Esophagus muscularis mucosa (tissue), 4 donors: Measurements from ENCODE around the gene ERI2. TPM values are rescaled to one million over a fixed set of nuclear protein-coding genes. Genes with fewer than 3 reads are reported as not detected.

Experiments used
- DNase-seq: peaks from one replicate; pipeline ENCODE4 v3.0.0-alpha.2; 2017; ENCODE audit errors: extremely low spot score
- H3K27ac ChIP-seq, 4 donors: fragments of 200-600 bp; sonication (generic); replicated peaks in 1 of 4; 1 replicate in 3 of 4; 2 replicates in 1 of 4; pipeline ENCODE4 v1.5.1; 2016 to 2019; ENCODE audit warnings: mild to moderate bottlenecking in 1 of 4
- H3K27me3 ChIP-seq, 4 donors: fragments of 200-600 bp; sonication (generic); one replicate each; pipeline versions ENCODE4 v1.5.1 to v1.6.0; 2016 to 2019
- H3K36me3 ChIP-seq, 4 donors: fragments of 200-600 bp; sonication (generic); one replicate each; pipeline ENCODE4 v1.5.1; 2016 to 2019
- H3K4me1 ChIP-seq, 4 donors: fragments of 200-600 bp; sonication (generic); one replicate each; pipeline ENCODE4 v1.5.1; 2016 to 2019
- H3K4me3 ChIP-seq, 4 donors: fragments of 200-600 bp; sonication (generic); 1 replicate in 2 of 4; 2 replicates in 2 of 4; pipeline ENCODE4 v1.5.1; 2016 to 2019; ENCODE audit warnings: mild to moderate bottlenecking in 4 of 4, moderate library complexity in 1 of 4
- H3K9me3 ChIP-seq, 4 donors: fragments of 200-600 bp; sonication (generic); 1 replicate in 3 of 4; 2 replicates in 1 of 4; pipeline ENCODE4 v1.5.1; 2016 to 2019
- EP300 ChIP-seq: sonication (generic); formaldehyde crosslinking; IDR thresholded peaks from one replicate; pipeline ENCODE4 v1.6.1; 2017; ENCODE audit warnings: antibody characterized with exemption
- POLR2A ChIP-seq: fragments of 450-650 bp; IDR thresholded peaks from one replicate; pipeline ENCODE4 v1.6.1; 2017; ENCODE audit warnings: antibody characterized with exemption, moderate library complexity, mild to moderate bottlenecking, low read depth
- POLR2AphosphoS5 ChIP-seq, 2 donors: sonication (generic); formaldehyde crosslinking; IDR thresholded peaks; one replicate each; pipeline ENCODE4 v1.6.1; 2017; ENCODE audit warnings: antibody characterized with exemption in 2 of 2
- WGBS: methylation state at CpG from one replicate; pipeline ENCODE4 v1.1.5; 2018; 5-methylcytosine and 5-hydroxymethylcytosine counted together
- intact Hi-C: fragments of 100-400 bp; cut with DNase I; formaldehyde crosslinking; loops from one replicate; pipeline ENCODE4 v1.15.1; 2023
- total RNA-seq, 4 donors: library from RNA; depleted of rRNA; stranded (reverse); fragments of >200 nt; gene quantifications; one replicate each; pipeline versions ENCODE4 v1.1.0 to v1.2.1, GENCODE V29; 2016
- TF ChIP-seq, protein P1 (sequence below), 3 experiments: fragments of 200-600 bp in 2 of 3; fragments of 450-650 bp in 1 of 3; sonication (generic) in 2 of 3; IDR thresholded peaks; one replicate each; pipeline ENCODE4 v1.5.1; 2017 to 2019; ENCODE audit warnings: antibody characterized with exemption in 3 of 3, mild to moderate bottlenecking in 2 of 3, moderate library complexity in 1 of 3

Gene ERI2
- total RNA-seq, 4 donors from 2014 or later: 8.3 to 21.2 (median 13.6) TPM

DNA sequence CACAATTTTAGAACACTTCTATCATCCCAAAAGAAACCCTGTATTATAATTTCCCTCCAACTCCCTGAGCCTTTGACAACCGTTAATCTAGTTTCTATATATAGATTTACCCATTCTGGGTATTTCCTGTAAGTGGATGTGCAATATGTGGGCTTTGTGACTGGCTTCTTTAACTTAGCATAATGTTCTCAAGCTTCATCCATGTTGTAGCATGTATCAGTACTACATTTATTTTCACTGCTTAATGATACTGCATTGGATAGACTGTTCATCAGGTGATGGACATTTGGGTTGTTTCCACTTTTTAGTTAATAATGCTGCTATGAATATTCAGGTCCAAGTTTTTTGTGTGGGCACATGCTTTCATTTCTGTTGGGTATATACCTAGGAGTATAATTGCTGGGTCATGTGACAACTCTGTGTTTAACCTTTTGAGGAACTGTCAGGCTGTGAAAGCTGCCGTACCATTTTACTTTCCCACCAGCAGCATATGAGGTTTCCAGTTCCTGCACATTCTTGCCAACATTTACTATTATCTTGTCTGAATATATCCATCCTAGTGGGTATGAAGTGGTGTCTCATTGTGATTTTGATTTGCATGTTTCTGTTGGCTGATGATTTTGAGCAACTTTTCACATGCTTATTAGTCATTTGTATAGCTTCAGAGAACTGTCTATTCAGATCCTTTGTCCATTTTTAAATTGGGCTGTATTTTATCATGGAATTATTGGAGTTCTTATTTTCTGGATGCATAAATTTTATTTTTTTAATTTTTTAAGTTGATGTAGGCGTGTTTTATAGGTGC, 16.5 kb upstream of the ERI2 start:
- intact Hi-C loops: no loop called here
- DNase-seq: no peak
- Histone ChIP-seq H3K27ac (no peak overlapping the region), H3K27me3 (no peaks in the 10 kb centered on the region), H3K4me1 (no peaks in the 10 kb centered on the region), H3K9me3 (no peaks in the 10 kb centered on the region), H3K36me3 (peaks cover 0 to 30% (median 3%) of the 10 kb centered on the region in 4 donors), H3K4me3 (no peak overlapping the region)
- TF ChIP-seq EP300: no peak
- no peak for TF ChIP-seq POLR2AphosphoS5 (IDR thresholded peaks at IDR 0.05)
- no peak for TF ChIP-seq POLR2A
- TF ChIP-seq, protein P1, sequence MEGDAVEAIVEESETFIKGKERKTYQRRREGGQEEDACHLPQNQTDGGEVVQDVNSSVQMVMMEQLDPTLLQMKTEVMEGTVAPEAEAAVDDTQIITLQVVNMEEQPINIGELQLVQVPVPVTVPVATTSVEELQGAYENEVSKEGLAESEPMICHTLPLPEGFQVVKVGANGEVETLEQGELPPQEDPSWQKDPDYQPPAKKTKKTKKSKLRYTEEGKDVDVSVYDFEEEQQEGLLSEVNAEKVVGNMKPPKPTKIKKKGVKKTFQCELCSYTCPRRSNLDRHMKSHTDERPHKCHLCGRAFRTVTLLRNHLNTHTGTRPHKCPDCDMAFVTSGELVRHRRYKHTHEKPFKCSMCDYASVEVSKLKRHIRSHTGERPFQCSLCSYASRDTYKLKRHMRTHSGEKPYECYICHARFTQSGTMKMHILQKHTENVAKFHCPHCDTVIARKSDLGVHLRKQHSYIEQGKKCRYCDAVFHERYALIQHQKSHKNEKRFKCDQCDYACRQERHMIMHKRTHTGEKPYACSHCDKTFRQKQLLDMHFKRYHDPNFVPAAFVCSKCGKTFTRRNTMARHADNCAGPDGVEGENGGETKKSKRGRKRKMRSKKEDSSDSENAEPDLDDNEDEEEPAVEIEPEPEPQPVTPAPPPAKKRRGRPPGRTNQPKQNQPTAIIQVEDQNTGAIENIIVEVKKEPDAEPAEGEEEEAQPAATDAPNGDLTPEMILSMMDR (IDR thresholded peaks at IDR 0.05): no peak
- WGBS: 83% methylated on average over 3 of the region's 3 CpGs

DNA sequence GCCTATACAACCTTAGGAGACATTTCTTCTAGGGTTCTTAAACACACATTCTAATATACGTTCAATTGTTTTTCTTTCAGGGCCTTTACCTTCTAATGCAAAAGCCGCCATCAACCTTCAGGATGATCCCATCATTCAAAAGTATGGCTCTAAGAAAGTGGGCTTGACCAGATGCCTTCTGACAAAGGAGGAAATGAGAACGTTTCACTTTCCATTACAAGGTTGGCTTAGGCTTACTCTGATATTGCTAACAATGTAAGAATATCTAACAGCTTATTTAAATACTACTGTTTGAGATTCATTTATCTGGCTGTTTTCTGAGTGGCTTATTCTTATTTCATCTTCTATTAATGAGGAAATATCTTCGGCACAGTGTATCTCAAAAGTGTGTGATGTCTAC, 15.4 kb upstream of the ERI2 start:
- TF ChIP-seq EP300 (no peak), POLR2A (no peak)
- DNase-seq: no peak
- intact Hi-C loops: no loop called here
- peaks cover 0 to 22% (median 0%) of the 10 kb centered on the region in 4 donors for H3K36me3 ChIP-seq
- no peak overlapping the region for H3K4me3 ChIP-seq
- WGBS: 88% methylated on average over 4 of the region's 4 CpGs
- no peak overlapping the region for H3K27ac ChIP-seq
- H3K4me1 ChIP-seq: no peaks in the 10 kb centered on the region
- no peaks in the 10 kb centered on the region for H3K27me3 ChIP-seq
- no peaks in the 10 kb centered on the region for H3K9me3 ChIP-seq

DNA sequence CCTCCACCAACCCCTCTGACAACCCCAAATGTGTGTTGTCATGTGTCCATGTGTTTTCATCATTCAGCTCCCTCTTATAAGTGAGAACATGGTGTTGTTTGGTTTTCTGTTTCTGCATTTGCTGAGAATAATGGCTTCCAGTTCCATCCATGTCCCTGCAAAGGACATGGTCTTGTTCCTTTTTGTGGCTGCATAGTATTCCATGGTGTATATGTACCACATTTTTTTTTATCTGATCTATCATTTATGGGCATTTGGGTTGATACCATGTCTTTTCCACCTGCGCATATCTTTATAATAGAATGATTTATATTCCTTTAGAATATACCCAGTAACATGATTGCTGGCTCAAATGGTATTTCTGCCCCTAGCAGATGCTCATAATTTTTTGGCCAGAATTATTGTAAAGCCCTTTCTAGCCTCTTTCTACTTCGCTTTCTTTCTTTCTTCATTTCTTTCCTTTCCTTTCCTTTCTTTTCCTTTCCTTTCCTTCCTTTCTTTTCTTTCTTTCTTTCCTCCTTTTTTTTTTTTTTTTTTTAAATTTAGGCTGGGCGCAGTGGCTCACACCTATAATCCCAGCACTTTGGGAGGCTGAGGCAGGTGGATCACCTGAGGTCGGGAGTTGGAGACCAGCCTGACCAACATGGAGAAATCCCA, 12.8 kb upstream of the ERI2 start:
- no peak for DNase-seq
- no peaks in the 10 kb centered on the region for H3K4me1 ChIP-seq
- peaks cover 0 to 25% (median 0%) of the 10 kb centered on the region in 4 donors for H3K36me3 ChIP-seq
- 94% methylated on average over 4 of the region's 4 CpGs for WGBS
- intact Hi-C loops: no loop called here
- no peak overlapping the region for H3K4me3 ChIP-seq
- no peaks in the 10 kb centered on the region for H3K9me3 ChIP-seq
- H3K27ac ChIP-seq: no peak overlapping the region
- TF ChIP-seq, protein P1 (IDR thresholded peaks at IDR 0.05): no peak
- TF ChIP-seq EP300 (no peak), POLR2AphosphoS5 (IDR thresholded peaks at IDR 0.05) (no peak), POLR2A (no peak)
- no peaks in the 10 kb centered on the region for H3K27me3 ChIP-seq

DNA sequence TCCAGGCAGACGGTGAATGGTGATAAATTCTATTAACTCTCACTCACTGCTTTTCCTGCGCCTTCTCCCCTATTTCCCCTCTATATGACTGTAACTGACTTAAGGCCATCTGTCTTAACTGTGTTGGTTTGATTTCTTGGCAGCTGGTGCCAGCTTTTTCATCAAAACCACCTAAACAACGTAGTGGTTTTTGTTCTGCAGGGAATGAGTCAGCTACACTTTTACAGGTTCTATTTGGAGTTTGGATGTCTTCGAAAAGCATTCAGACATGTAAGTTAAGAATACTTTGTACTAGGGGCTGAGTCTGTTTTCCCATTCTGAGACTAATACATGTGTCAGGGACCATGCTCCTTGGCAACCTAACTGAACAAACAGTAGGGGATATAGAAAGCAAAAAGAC, 8.5 kb upstream of the ERI2 start:
- H3K4me3 ChIP-seq: no peak overlapping the region
- H3K36me3 ChIP-seq: peaks cover 0 to 8% (median 0%) of the 10 kb centered on the region in 4 donors
- H3K9me3 ChIP-seq: no peaks in the 10 kb centered on the region
- no peak overlapping the region for H3K27ac ChIP-seq
- no peaks in the 10 kb centered on the region for H3K27me3 ChIP-seq
- no peaks in the 10 kb centered on the region for H3K4me1 ChIP-seq
- TF ChIP-seq EP300: no peak
- TF ChIP-seq, protein P1 (IDR thresholded peaks at IDR 0.05): no peak
- no peak for TF ChIP-seq POLR2AphosphoS5 (IDR thresholded peaks at IDR 0.05)
- no peak for TF ChIP-seq POLR2A
- no peak for DNase-seq
- intact Hi-C loops: no loop called here
- 78% methylated on average over 4 of the region's 4 CpGs for WGBS

DNA sequence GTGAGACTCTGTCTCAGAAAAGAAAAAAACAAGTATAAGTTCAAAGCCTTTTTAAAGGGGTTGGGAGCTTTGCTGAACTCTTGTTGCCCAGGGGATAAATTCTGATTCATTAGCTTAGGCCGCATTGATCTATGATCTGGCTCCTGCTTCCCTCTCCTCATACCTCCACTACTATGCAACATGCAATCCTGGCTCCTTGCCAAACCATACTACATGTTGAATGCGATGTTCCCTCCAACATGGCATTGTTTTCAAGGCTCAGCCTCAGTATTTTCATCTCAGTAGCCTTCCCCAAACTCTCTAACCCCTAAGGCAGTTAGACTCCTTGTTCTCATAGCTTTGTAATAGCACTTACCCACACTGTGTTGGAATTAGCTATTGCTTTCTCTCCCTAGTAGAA, 6.2 kb upstream of the ERI2 start:
- Histone ChIP-seq H3K9me3 (no peaks in the 10 kb centered on the region), H3K4me3 (no peak overlapping the region), H3K36me3 (peaks cover 0 to 8% (median 0%) of the 10 kb centered on the region in 4 donors), H3K4me1 (peaks cover 0 to 3% (median under 1%) of the 10 kb centered on the region in 4 donors), H3K27me3 (no peaks in the 10 kb centered on the region), H3K27ac (no peak overlapping the region)
- TF ChIP-seq, protein P1 (IDR thresholded peaks at IDR 0.05): no peak
- TF ChIP-seq POLR2AphosphoS5 (IDR thresholded peaks at IDR 0.05) (no peak), EP300 (no peak), POLR2A (no peak)
- WGBS: 82% methylated on average over 2 of the region's 2 CpGs
- intact Hi-C loops: no loop called here
- DNase-seq: no peak
